OCI-LY3 (cell line): ENCODE results near the gene TIPIN.

Experiments
- H2AFZ ChIP-seq: fragments of 200-600, 300-600 bp; shearing (Covaris generic); 2 replicates; pipeline ENCODE4 v1.6.0; 2014; ENCODE audit warnings: antibody characterized with exemption, low read depth, low read length
- H3K27ac ChIP-seq: fragments of 200-600, 300-600 bp; sonication (generic); 2 replicates; pipeline ENCODE4 v1.5.1; 2014; ENCODE audit warnings: mild to moderate bottlenecking, low read length, moderate library complexity, mixed read lengths
- H3K27me3 ChIP-seq: fragments of 200-600, 300-600 bp; sonication (generic); 2 replicates; pipeline ENCODE4 v1.6.1; 2014; ENCODE audit warnings: low read depth, low read length, mixed read lengths
- H3K36me3 ChIP-seq: fragments of 200-600, 300-600 bp; sonication (generic); replicated peaks from 2 replicates; pipeline ENCODE3; 2014; ENCODE audit warnings: low read depth, low read length, mixed read lengths
- H3K4me1 ChIP-seq: fragments of 300-600, 200-600 bp; sonication (generic); 2 replicates; pipeline ENCODE4 v1.6.1; 2014; ENCODE audit warnings: low read length, mixed read lengths
- H3K4me2 ChIP-seq: fragments of 200-600, 300-600 bp; sonication (generic); 2 replicates; pipeline ENCODE4 v1.6.1; 2014; ENCODE audit warnings: low read length, mixed read lengths
- H3K4me3 ChIP-seq: fragments of 300-600, 200-600 bp; sonication (generic); 2 replicates; pipeline ENCODE4 v1.5.1; 2014; ENCODE audit warnings: antibody characterized with exemption, mild to moderate bottlenecking, low read length, moderate library complexity
- H3K79me2 ChIP-seq: fragments of 300-600, 200-600 bp; shearing (Covaris generic); 2 replicates; pipeline ENCODE4 v1.6.1; 2014; ENCODE audit warnings: mild to moderate bottlenecking, low read length, mixed read lengths
- H3K9ac ChIP-seq: fragments of 300-600, 200-600 bp; shearing (Covaris generic); 2 replicates; pipeline ENCODE4 v1.6.0; 2014; ENCODE audit warnings: mild to moderate bottlenecking, low read length, moderate library complexity
- H3K9me3 ChIP-seq: fragments of 200-600, 300-600 bp; shearing (Covaris generic); 2 replicates; pipeline ENCODE4 v1.6.1; 2014; ENCODE audit warnings: low read length, mixed read lengths; ENCODE audit not compliant: insufficient read depth
- H4K20me1 ChIP-seq: fragments of 200-600, 300-600 bp; sonication (generic); 2 replicates; pipeline ENCODE4 v1.6.1; 2016; ENCODE audit warnings: low read length, mixed read lengths; ENCODE audit not compliant: insufficient read depth
- CTCF ChIP-seq: fragments of 200-600, 300-600 bp; sonication (generic); IDR thresholded peaks from 2 replicates; pipeline ENCODE4 v1.5.1; 2014; ENCODE audit warnings: antibody characterized with exemption, low read length, low read depth
- EZH2phosphoT487 ChIP-seq: fragments of 200-600 bp; shearing (Covaris generic); IDR thresholded peaks from 2 replicates; pipeline ENCODE4 v1.6.1; 2018; ENCODE audit warnings: antibody characterized with exemption, mixed run types, low read depth

TIPIN gene

DNA sequence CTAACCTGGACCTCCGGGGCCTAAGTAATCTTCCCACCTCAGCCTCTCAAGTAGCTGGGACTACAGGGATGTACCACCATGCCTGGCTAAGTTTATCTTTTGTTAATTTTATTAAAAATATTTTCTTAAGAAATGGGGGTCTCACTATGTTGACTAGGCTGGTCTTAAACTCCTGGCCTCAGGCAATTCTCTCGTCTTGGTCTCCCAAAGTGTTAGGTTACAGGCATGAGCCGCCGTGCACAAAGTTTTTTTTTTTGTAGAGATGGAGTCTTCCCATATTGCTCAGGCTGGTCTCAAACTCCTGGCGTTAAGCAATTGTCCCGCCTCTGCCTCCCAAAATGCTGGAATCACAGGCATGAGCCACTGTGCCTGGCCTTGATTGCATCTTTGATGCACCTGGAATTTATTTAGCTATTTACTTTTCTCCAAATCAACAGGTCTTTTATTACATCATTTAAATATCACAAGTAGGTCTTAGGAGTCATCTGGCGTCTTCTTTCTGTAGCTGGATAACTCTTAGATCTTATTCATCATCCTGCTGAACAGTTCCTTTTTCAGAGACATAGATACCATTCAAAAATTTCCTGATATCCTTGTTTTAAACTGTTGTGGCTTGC is 22.4 kb upstream of the TIPIN start:
- H4K20me1 ChIP-seq: no peaks in the 10 kb centered on the region
- H3K4me1 ChIP-seq: no peaks in the 10 kb centered on the region
- H3K9me3 ChIP-seq: no peaks in the 10 kb centered on the region
- no peaks in the 10 kb centered on the region for H3K36me3 ChIP-seq
- H3K27me3 ChIP-seq: no peaks in the 10 kb centered on the region
- no peak overlapping the region for H2AFZ ChIP-seq
- no peak overlapping the region for H3K27ac ChIP-seq
- no peak overlapping the region for H3K4me2 ChIP-seq
- H3K4me3 ChIP-seq: no peak overlapping the region
- no peaks in the 10 kb centered on the region for H3K79me2 ChIP-seq
- TF ChIP-seq EZH2phosphoT487 (no peak), CTCF (no peak)
- no peak overlapping the region for H3K9ac ChIP-seq

DNA sequence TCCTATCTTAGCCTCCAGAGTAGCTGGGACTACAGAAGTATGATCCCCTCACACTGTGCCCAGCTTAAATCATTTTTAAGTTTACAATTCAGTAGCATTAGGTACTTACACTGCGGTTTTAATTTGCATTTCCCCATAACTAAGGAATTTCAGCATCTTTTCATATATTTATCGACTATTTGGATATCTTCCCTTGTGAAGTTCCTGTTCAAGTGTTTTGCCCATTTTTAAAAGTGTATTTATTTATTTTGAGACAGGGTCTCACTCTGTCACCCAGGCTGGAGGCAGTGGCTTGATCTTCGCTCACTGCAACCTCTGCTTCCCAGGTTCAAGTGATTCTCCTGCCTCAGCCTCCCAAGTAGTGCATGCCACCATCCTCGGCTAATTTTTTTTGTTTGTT is 17.7 kb upstream of the TIPIN start:
- TF ChIP-seq CTCF (no peak), EZH2phosphoT487 (no peak)
- Histone ChIP-seq H3K27me3 (no peaks in the 10 kb centered on the region), H3K36me3 (no peaks in the 10 kb centered on the region), H3K4me3 (no peak overlapping the region), H3K9me3 (no peaks in the 10 kb centered on the region), H3K4me1 (peaks cover 13% of the 10 kb centered on the region), H3K9ac (no peak overlapping the region), H2AFZ (no peak overlapping the region), H3K27ac (no peak overlapping the region), H4K20me1 (no peaks in the 10 kb centered on the region), H3K79me2 (no peaks in the 10 kb centered on the region), H3K4me2 (no peak overlapping the region)

- Histone ChIP-seq H3K4me2 (peak overlapping the region; percentile 81), H3K79me2 (no peaks in the 10 kb centered on the region), H3K9me3 (no peaks in the 10 kb centered on the region), H4K20me1 (no peaks in the 10 kb centered on the region), H3K27ac (peak overlapping the region; percentile 32; the same call in 1 of the 2 replicates), H3K9ac (peak overlapping the region; percentile 49), H3K4me3 (peak overlapping the region; percentile 67), H3K27me3 (no peaks in the 10 kb centered on the region), H3K4me1 (peaks cover 13% of the 10 kb centered on the region), H2AFZ (peak overlapping the region; percentile 98), H3K36me3 (no peaks in the 10 kb centered on the region)
- no peak for TF ChIP-seq EZH2phosphoT487
- no peak for TF ChIP-seq CTCF
These were observed 13.5 kb upstream of the TIPIN start for GRCh38 chr15:66369773-66370651.

DNA sequence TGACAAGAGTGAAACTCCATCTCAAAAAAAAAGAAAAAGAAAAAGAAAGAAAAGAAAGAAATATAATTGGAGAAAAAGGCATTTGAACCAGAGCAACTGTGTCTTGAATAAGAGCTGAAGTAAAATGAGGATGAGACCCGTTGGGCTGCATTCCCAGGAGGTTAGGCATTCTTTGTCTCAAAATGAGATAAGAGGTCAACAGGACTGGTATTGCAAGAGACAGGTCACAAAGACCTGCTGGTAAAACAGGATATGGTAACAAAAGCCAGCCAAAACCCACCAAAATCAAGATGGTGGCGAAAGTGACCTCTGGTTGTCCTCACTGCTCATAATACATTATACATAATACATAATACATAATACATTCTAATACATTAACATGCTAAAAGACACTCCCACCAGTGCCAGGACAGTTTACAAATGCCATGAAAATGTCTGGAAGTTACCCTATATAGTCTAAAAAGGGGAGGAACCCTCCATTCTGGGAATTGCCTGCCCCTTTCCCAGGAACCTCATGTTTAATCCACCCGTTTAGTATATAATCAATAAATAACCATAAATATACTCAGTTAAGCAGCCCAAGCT is 8.6 kb upstream of the TIPIN start:
- no peaks in the 10 kb centered on the region for H3K9me3 ChIP-seq
- no peak overlapping the region for H3K27ac ChIP-seq
- no peaks in the 10 kb centered on the region for H4K20me1 ChIP-seq
- no peak overlapping the region for H3K4me3 ChIP-seq
- TF ChIP-seq CTCF: no peak
- no peak for TF ChIP-seq EZH2phosphoT487
- no peak overlapping the region for H2AFZ ChIP-seq
- no peak overlapping the region for H3K4me2 ChIP-seq
- no peaks in the 10 kb centered on the region for H3K27me3 ChIP-seq
- no peaks in the 10 kb centered on the region for H3K36me3 ChIP-seq
- no peaks in the 10 kb centered on the region for H3K79me2 ChIP-seq
- H3K4me1 ChIP-seq: peaks cover 28% of the 10 kb centered on the region
- no peak overlapping the region for H3K9ac ChIP-seq
